Measurements from ENCODE around the gene ZCRB1.

GRCh38 chr12:42309996-42310395, 15.9 kb downstream of the ZCRB1 start:
- TF ChIP-seq CTCF (conservative IDR thresholded peaks at IDR 0.05; ENCODE audit: low read depth, low read length) (no peak), EZH2phosphoT487 (IDR thresholded peaks at IDR 0.05; ENCODE audit: borderline replicate concordance, low read length) (no peak)
